Ishikawa (cell line): ENCODE measurements around the gene HOXA5.
A peak's percentile ranks its signal among the peaks of the same experiment; 100 is the strongest.

ENCODE experiments used
- CEBPB ChIP-seq: IDR thresholded peaks from 2 replicates; pipeline ENCODE4 v1.6.1; 2012
- EP300 ChIP-seq: IDR thresholded peaks from 2 replicates; pipeline ENCODE4 v1.6.1; 2012; ENCODE audit warnings: borderline replicate concordance
- FOXM1 ChIP-seq: IDR thresholded peaks from 2 replicates; pipeline ENCODE4 v1.6.1; 2012; ENCODE audit warnings: low read depth, borderline replicate concordance
- TAF1 ChIP-seq: IDR thresholded peaks from 2 replicates; pipeline ENCODE4 v1.6.1; 2012; ENCODE audit warnings: low read depth, mild to moderate bottlenecking
- TCF12 ChIP-seq: IDR thresholded peaks from 2 replicates; pipeline ENCODE4 v1.6.1; 2012; ENCODE audit warnings: low read depth
- TEAD4 ChIP-seq: IDR thresholded peaks from 2 replicates; pipeline ENCODE4 v1.6.1; 2012
- TF ChIP-seq, protein P1 (sequence below): IDR thresholded peaks from 2 replicates; pipeline ENCODE4 v1.6.1; 2012

DNA sequence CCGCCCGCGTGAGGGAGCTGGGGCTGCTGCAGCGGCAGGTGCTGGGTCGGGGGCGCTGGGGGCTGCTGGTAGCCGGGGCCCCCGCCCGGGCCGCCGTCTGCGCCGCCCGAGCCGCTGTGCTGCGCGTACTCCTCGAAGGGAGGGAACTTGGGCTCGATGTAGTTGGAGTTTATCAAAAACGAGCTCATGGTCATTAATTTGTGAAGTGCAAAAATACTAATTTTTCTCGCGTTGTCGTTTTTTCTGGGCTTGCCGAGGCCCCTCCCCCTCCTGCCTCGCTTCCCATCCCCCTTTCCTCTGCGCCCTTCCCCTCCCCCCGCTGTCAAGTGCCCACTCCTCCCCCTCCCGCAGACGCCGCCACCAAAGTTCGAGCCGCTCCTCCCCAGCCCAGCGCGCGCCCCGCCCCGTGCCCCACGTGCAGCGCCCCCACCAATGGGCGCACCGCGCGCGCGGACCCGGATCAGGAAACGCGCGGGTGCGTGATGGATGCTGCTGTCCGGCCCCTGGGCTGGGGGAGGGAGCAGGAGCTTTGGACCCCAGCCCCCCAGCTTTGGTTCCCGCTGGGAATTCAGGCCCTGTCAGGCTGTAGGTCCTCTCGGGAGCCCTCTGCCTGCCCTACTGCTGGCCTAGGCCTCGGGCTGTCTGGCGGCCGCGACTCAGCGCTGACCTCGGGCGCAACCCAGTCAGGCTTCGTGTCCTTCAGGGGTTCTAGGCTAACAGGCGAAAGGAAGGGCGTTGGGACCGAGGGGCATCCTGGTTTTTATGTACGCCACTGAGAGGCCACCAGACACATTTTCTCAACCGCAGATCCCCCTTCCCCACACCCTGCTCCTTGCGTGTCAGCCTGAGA, 12.7 kb downstream of the HOXA5 start, which contains the start of gene HOXA4:
- TF ChIP-seq EP300: no peak; the same call in 1 of the 2 replicates
- TF ChIP-seq, protein P1, sequence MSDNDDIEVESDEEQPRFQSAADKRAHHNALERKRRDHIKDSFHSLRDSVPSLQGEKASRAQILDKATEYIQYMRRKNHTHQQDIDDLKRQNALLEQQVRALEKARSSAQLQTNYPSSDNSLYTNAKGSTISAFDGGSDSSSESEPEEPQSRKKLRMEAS: peak; percentile 56
- no peak for TF ChIP-seq FOXM1
- TF ChIP-seq CEBPB: no peak
- peak; percentile 58; the same call in 1 of the 2 replicates for TF ChIP-seq TCF12
- TF ChIP-seq TEAD4: no peak
- TF ChIP-seq TAF1: 0 out of 2 replicates have a peak, but pooled peaks have one; percentile 52
